ENCODE results near the gene U2AF2.

Gene U2AF2

GRCh38 chr19:55688422-55689218, 33.8 kb downstream of the U2AF2 start:
- TF ChIP-seq CTCF (IDR thresholded peaks at IDR 0.05) = no peak
- H3K4me3 ChIP-seq = no peak overlapping the region
- no peak for DNase-seq (ENCODE audit: low spot score)
- no peak overlapping the region for H3K27ac ChIP-seq

GRCh38 chr19:55689411-55690108, 34.7 kb downstream of the U2AF2 start:
- DNase-seq (ENCODE audit: low spot score) = no peak
- no peak overlapping the region for H3K4me3 ChIP-seq
- no peak overlapping the region for H3K27ac ChIP-seq
- TF ChIP-seq CTCF (IDR thresholded peaks at IDR 0.05) = no peak

DNA sequence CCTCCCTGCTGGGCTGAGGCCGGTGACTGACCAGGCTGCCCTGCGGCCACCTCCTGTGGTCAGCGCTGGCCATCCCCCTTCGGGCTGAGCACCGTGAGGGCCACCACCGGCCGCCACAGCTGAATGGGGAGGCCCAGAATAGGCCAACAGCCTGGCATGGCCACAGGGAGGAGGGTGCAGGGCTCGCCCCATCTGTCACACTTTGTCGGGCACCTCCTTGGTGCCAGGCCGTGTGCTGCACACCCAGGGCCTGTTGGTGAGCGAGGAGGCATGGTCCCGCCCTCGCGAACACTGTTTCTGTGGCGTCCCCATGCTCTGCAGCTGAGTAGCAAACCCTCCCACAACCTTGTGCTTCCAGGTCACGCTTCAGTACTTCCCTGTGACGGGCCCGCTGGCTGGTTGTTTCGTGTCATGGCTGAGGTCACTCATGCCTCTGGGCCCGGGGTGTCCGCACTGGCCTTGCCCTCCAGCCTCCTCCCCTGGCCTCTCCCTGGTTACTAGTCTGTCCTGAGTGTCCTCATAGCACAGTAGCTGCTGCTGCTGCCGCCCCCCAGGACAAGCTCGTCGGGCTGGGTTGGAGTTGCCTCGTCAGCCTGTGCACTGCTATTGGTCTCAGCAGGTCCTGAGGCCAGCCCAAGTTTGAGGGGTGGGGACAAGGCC, 35.4 kb downstream of the U2AF2 start:
- no peak for DNase-seq (ENCODE audit: low spot score)
- no peak for TF ChIP-seq CTCF (IDR thresholded peaks at IDR 0.05)
- H3K4me3 ChIP-seq = no peak overlapping the region
- H3K27ac ChIP-seq = no peak overlapping the region

GRCh38 chr19:55690769-55691545, 36.1 kb downstream of the U2AF2 start:
- DNase-seq (ENCODE audit: low spot score) = no peak
- no peak for TF ChIP-seq CTCF (IDR thresholded peaks at IDR 0.05)
- Histone ChIP-seq H3K4me3 (no peak overlapping the region), H3K27ac (no peak overlapping the region)

- DNase-seq (ENCODE audit: low spot score) = no peak
- no peak overlapping the region for H3K4me3 ChIP-seq
- TF ChIP-seq CTCF (IDR thresholded peaks at IDR 0.05) = no peak
- no peak overlapping the region for H3K27ac ChIP-seq
Observed at GRCh38 chr19:55691561-55692481, 37.0 kb downstream of the U2AF2 start.

- no peak overlapping the region for H3K27ac ChIP-seq
- TF ChIP-seq CTCF (IDR thresholded peaks at IDR 0.05) = no peak
- no peak overlapping the region for H3K4me3 ChIP-seq
- no peak for DNase-seq (ENCODE audit: low spot score)
Observed at GRCh38 chr19:55692681-55693081, 37.8 kb downstream of the U2AF2 start.
